Measurements from ENCODE around the gene UGT1A1. TPM values are rescaled to one million over a fixed set of nuclear protein-coding genes. Genes with fewer than 3 reads are reported as not detected.

UGT1A1 gene
- total RNA-seq, 2 donors from 2014 or later: not detected

GRCh38 chr2:233754872-233755611 is 5.0 kb upstream of the UGT1A1 start:
- no peak overlapping the region for H3K4me3 ChIP-seq
- H3K27me3 ChIP-seq (replicated peaks; ENCODE audit: insufficient read depth): no peaks in the 10 kb centered on the region
- no peaks in the 10 kb centered on the region for H3K36me3 ChIP-seq
- no peak for TF ChIP-seq CTCF (IDR thresholded peaks at IDR 0.05)
- no peaks in the 10 kb centered on the region for H3K9me3 ChIP-seq
- DNase-seq (ENCODE audit: low spot score) (no peak), ATAC-seq (ENCODE audit: insufficient number of reproducible peaks, low FRiP score, low read depth) (no peak)
- no peak overlapping the region for H3K27ac ChIP-seq
- no peaks in the 10 kb centered on the region for H3K4me1 ChIP-seq (ENCODE audit: control insufficient read depth in 1 of 2, low read depth in 2 of 2)

GRCh38 chr2:233756429-233757081 is 3.5 kb upstream of the UGT1A1 start:
- Histone ChIP-seq H3K9me3 (no peaks in the 10 kb centered on the region), H3K27ac (no peak overlapping the region), H3K27me3 (replicated peaks; ENCODE audit: insufficient read depth) (no peaks in the 10 kb centered on the region), H3K4me1 (ENCODE audit: control insufficient read depth in 1 of 2, low read depth in 2 of 2) (no peaks in the 10 kb centered on the region), H3K36me3 (no peaks in the 10 kb centered on the region), H3K4me3 (no peak overlapping the region)
- TF ChIP-seq CTCF (IDR thresholded peaks at IDR 0.05): no peak
- no peak for ATAC-seq (ENCODE audit: insufficient number of reproducible peaks, low FRiP score, low read depth)
- no peak for DNase-seq (ENCODE audit: low spot score)

- H3K4me1 ChIP-seq (ENCODE audit: control insufficient read depth in 1 of 2, low read depth in 2 of 2): no peaks in the 10 kb centered on the region
- H3K9me3 ChIP-seq: no peaks in the 10 kb centered on the region
- ATAC-seq (ENCODE audit: insufficient number of reproducible peaks, low FRiP score, low read depth): no peak
- no peak for DNase-seq (ENCODE audit: low spot score)
- TF ChIP-seq CTCF (IDR thresholded peaks at IDR 0.05): no peak
- H3K27ac ChIP-seq: no peak overlapping the region
- H3K36me3 ChIP-seq: no peaks in the 10 kb centered on the region
- H3K4me3 ChIP-seq: no peak overlapping the region
- H3K27me3 ChIP-seq (replicated peaks; ENCODE audit: insufficient read depth): no peaks in the 10 kb centered on the region
Measured at GRCh38 chr2:233758141-233758540, 1.9 kb upstream of the UGT1A1 start.

- Histone ChIP-seq H3K9me3 (no peaks in the 10 kb centered on the region), H3K27me3 (replicated peaks; ENCODE audit: insufficient read depth) (no peaks in the 10 kb centered on the region), H3K4me1 (ENCODE audit: control insufficient read depth in 1 of 2, low read depth in 2 of 2) (no peaks in the 10 kb centered on the region), H3K4me3 (no peak overlapping the region), H3K36me3 (no peaks in the 10 kb centered on the region), H3K27ac (no peak overlapping the region)
- no peak for TF ChIP-seq CTCF (IDR thresholded peaks at IDR 0.05)
- ATAC-seq (ENCODE audit: insufficient number of reproducible peaks, low FRiP score, low read depth) (no peak), DNase-seq (ENCODE audit: low spot score) (no peak)
Measured at GRCh38 chr2:233758849-233759248, 1.2 kb upstream of the UGT1A1 start.

GRCh38 chr2:233761040-233761769 is 1.1 kb downstream of the UGT1A1 start:
- TF ChIP-seq CTCF (IDR thresholded peaks at IDR 0.05): no peak
- ATAC-seq (ENCODE audit: insufficient number of reproducible peaks, low FRiP score, low read depth): no peak
- Histone ChIP-seq H3K4me1 (ENCODE audit: control insufficient read depth in 1 of 2, low read depth in 2 of 2) (no peaks in the 10 kb centered on the region), H3K36me3 (no peaks in the 10 kb centered on the region), H3K27ac (no peak overlapping the region), H3K4me3 (no peak overlapping the region), H3K27me3 (replicated peaks; ENCODE audit: insufficient read depth) (no peaks in the 10 kb centered on the region), H3K9me3 (no peaks in the 10 kb centered on the region)
- no peak for DNase-seq (ENCODE audit: low spot score)
